HG03108 (cell line): ENCODE measurements around the gene VPS33A.
"Not testable (repeated sequence)": the region's sequence is repeated elsewhere in the genome, so short reads cannot be mapped to it uniquely, and the experiment has no call there.

Experiments used
- ATAC-seq: cut with Tn5 transposase; IDR thresholded peaks from one replicate; pipeline ENCODE4 v1.9.1; 2021; ENCODE audit warnings: moderate library complexity; ENCODE audit not compliant: unreplicated experiment

Gene VPS33A

GRCh38 chr12:122205053-122205925 lies 61.0 kb downstream of the VPS33A start:
- ATAC-seq = no peak

GRCh38 chr12:122204167-122205052 lies 61.9 kb downstream of the VPS33A start:
- ATAC-seq = no peak

GRCh38 chr12:122203301-122204166 lies 62.8 kb downstream of the VPS33A start, which contains the start of gene B3GNT4:
TSS of gene B3GNT4 (plus strand) at chr12:122203709. CDS start at chr12:122204619, 910 bp downstream.
- ATAC-seq = peak; percentile 56

- ATAC-seq = not testable (repeated sequence)
Observed at GRCh38 chr12:122202811-122203210, 63.5 kb downstream of the VPS33A start.

- no peak for ATAC-seq
Observed at GRCh38 chr12:122202017-122202416, 64.3 kb downstream of the VPS33A start.

- no peak for ATAC-seq
Observed at GRCh38 chr12:122201381-122201780, 64.9 kb downstream of the VPS33A start.

- ATAC-seq = no peak
Observed at GRCh38 chr12:122200541-122201175, 65.6 kb downstream of the VPS33A start.

- ATAC-seq = no peak
Observed at GRCh38 chr12:122199484-122200355, 66.6 kb downstream of the VPS33A start.

GRCh38 chr12:122197612-122197966 lies 68.7 kb downstream of the VPS33A start:
- ATAC-seq = no peak

GRCh38 chr12:122195405-122195804 lies 70.9 kb downstream of the VPS33A start:
- no peak for ATAC-seq

- ATAC-seq = no peak
Observed at GRCh38 chr12:122194804-122195203, 71.5 kb downstream of the VPS33A start.

GRCh38 chr12:122192441-122192840 lies 73.9 kb downstream of the VPS33A start:
- no peak for ATAC-seq

GRCh38 chr12:122190842-122191668 lies 75.2 kb downstream of the VPS33A start:
- ATAC-seq = no peak

GRCh38 chr12:122189626-122190475 lies 76.4 kb downstream of the VPS33A start:
- ATAC-seq = no peak

GRCh38 chr12:122187466-122187865 lies 78.8 kb downstream of the VPS33A start:
- no peak for ATAC-seq

GRCh38 chr12:122185494-122186082 lies 80.7 kb downstream of the VPS33A start:
- ATAC-seq = no peak

- ATAC-seq = no peak
Observed at GRCh38 chr12:122185079-122185478, 81.2 kb downstream of the VPS33A start.
